ENCODE measurements around the gene MAPK9. TPM values are rescaled to one million over a fixed set of nuclear protein-coding genes. Genes with fewer than 3 reads are reported as not detected.

MAPK9 gene
- total RNA-seq, 4 donors from 2014 or later = 18.3 to 27.0 (median 23.9) TPM

DNA sequence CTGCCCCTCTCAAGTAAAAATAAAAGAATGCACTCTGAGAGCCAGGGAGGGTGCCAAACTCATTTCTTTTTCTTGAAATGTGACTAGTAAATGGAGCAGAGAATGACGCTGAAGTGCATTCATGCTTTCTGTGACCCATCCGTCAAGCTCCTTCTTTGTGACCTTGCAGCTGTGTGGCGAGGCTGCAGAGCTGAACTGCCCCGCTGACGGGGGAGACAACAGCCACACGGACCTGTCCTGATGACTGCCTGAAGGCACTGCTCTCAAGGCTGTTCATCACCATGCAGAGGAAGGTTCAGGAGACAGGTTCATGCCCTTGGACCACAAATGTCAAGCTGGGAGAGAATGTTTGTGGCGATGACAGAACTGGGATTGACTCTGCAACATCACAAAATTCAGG, 61.9 kb downstream of the MAPK9 start:
- Histone ChIP-seq H3K27me3 (no peaks in the 10 kb centered on the region), H3K27ac (no peak overlapping the region), H3K4me1 (no peaks in the 10 kb centered on the region), H3K4me3 (no peak overlapping the region), H3K9me3 (peaks cover 0 to 5% (median 0%) of the 10 kb centered on the region in 3 donors), H3K36me3 (peaks cover 0 to 43% of the 10 kb centered on the region in 2 donors)
- TF ChIP-seq, protein P1, sequence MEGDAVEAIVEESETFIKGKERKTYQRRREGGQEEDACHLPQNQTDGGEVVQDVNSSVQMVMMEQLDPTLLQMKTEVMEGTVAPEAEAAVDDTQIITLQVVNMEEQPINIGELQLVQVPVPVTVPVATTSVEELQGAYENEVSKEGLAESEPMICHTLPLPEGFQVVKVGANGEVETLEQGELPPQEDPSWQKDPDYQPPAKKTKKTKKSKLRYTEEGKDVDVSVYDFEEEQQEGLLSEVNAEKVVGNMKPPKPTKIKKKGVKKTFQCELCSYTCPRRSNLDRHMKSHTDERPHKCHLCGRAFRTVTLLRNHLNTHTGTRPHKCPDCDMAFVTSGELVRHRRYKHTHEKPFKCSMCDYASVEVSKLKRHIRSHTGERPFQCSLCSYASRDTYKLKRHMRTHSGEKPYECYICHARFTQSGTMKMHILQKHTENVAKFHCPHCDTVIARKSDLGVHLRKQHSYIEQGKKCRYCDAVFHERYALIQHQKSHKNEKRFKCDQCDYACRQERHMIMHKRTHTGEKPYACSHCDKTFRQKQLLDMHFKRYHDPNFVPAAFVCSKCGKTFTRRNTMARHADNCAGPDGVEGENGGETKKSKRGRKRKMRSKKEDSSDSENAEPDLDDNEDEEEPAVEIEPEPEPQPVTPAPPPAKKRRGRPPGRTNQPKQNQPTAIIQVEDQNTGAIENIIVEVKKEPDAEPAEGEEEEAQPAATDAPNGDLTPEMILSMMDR (IDR thresholded peaks at IDR 0.05 in 4 of 5, conservative IDR thresholded peaks at IDR 0.05 in 1 of 5) = no peak
- TF ChIP-seq POLR2A (IDR thresholded peaks at IDR 0.05) = no peak
- DNase-seq = no peak
- no peak for ATAC-seq
- intact Hi-C loops (cut with DNase I; ENCODE audit: low total_unique reads) = no loop called here
- in situ Hi-C loops (cut with MboI; ENCODE audit: low sequenced_read_pairs in 4 of 4) = no loop called here

DNA sequence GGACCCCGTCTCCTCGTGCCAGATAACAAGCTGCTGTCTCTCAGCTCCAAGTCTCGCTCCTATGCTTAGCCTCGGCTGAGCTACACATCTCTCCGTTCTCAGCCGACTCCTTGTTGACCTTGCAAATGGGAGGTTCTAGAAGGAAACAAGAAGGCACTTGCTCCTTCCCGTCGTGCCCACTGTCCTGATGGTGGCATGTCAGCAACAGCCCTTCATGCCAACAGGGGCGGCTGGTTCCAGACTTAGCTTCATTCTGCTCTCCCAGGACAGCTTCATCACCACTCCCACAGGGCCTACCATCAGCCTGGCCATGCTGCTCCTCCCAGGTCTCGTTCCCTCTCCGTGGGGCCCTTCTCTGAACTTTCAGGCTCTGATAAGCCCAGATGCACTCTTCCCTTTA, 69.8 kb downstream of the MAPK9 start:
- Histone ChIP-seq H3K27ac (no peak overlapping the region), H3K9me3 (peaks cover 0 to 21% (median 0%) of the 10 kb centered on the region in 3 donors), H3K4me1 (no peaks in the 10 kb centered on the region), H3K36me3 (peaks cover 0 to 10% of the 10 kb centered on the region in 2 donors), H3K4me3 (no peak overlapping the region), H3K27me3 (no peaks in the 10 kb centered on the region)
- ATAC-seq (no peak), DNase-seq (no peak)
- TF ChIP-seq, protein P1 (IDR thresholded peaks at IDR 0.05 in 4 of 5, conservative IDR thresholded peaks at IDR 0.05 in 1 of 5) = no peak
- TF ChIP-seq POLR2A (IDR thresholded peaks at IDR 0.05) = no peak
- intact Hi-C loops (cut with DNase I; ENCODE audit: low total_unique reads) (no loop called here), in situ Hi-C loops (cut with MboI; ENCODE audit: low sequenced_read_pairs in 4 of 4) (no loop called here)

DNA sequence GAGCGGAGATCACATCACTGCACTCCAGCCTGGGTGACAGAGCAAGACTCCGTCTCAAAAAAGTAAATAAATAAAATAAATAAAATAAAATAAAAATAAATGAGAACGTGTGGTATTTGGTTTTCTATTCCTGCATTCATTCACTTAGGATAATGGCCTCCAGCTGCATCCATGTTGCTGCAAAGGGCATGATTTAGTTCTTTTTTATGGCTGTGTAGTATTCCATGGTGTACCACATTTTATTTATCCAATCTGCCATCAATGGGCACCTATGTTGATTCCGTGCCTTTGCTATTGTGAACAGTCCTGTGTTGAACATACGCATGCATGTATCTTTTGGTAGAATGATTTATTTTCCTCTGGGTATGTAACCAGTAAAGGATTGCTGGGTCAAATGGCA, 74.1 kb downstream of the MAPK9 start:
- ATAC-seq = no peak
- TF ChIP-seq POLR2A (IDR thresholded peaks at IDR 0.05) = no peak
- TF ChIP-seq, protein P1 (IDR thresholded peaks at IDR 0.05 in 4 of 5, conservative IDR thresholded peaks at IDR 0.05 in 1 of 5) = no peak
- Histone ChIP-seq H3K9me3 (peaks cover 0 to 21% (median 0%) of the 10 kb centered on the region in 3 donors), H3K27me3 (no peaks in the 10 kb centered on the region), H3K36me3 (no peaks in the 10 kb centered on the region), H3K4me1 (no peaks in the 10 kb centered on the region), H3K27ac (no peak overlapping the region), H3K4me3 (no peak overlapping the region)
- intact Hi-C loops (cut with DNase I; ENCODE audit: low total_unique reads) (no loop called here), in situ Hi-C loops (cut with MboI; ENCODE audit: low sequenced_read_pairs in 4 of 4) (no loop called here)
- DNase-seq = no peak

DNA sequence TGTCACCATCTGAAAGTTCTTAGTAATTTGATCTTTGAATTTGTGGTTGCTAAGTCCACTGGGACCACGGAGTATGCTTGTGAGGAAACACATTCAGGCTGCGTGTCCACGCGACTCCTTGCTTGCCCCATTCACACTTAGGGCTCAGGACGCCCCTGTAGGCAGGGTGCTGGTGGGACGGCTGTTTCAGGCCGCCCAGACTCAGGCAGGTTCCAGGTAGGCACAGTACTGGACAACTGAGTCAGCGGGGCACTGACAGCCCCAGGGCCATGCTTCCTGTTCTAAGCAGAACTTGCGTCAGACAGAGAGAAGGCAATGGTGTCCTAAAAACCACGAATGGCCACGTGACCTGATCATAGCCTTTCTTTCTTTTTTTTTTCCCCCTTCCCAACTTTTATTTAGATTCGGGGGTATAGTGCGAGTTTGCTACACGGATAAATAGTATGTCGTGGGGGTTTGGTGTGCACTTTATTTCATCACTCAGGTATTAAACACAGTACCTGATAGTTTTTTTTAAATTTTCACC, 75.2 kb downstream of the MAPK9 start:
- Histone ChIP-seq H3K36me3 (no peaks in the 10 kb centered on the region), H3K9me3 (peaks cover 0 to 14% (median 0%) of the 10 kb centered on the region in 3 donors), H3K4me1 (no peaks in the 10 kb centered on the region), H3K27ac (no peak overlapping the region), H3K27me3 (no peaks in the 10 kb centered on the region), H3K4me3 (no peak overlapping the region)
- TF ChIP-seq, protein P1 (IDR thresholded peaks at IDR 0.05 in 4 of 5, conservative IDR thresholded peaks at IDR 0.05 in 1 of 5) = no peak
- TF ChIP-seq POLR2A (IDR thresholded peaks at IDR 0.05) = no peak
- in situ Hi-C loops (cut with MboI; ENCODE audit: low sequenced_read_pairs in 4 of 4) (no loop called here), intact Hi-C loops (cut with DNase I; ENCODE audit: low total_unique reads) (no loop called here)
- ATAC-seq (no peak), DNase-seq (no peak)

Measured in gastrocnemius medialis (tissue), 4 donors.